H1 (cell line): ENCODE results near the gene GAB2. TPM values are rescaled to one million over a fixed set of nuclear protein-coding genes. Genes with fewer than 3 reads are reported as not detected.

Experiments
- CTCF ChIA-PET: fragments of 300-600 bp; sonication (Branson Sonifier 250); formaldehyde crosslinking; loops from one replicate; lab custom pipeline; 2021; ENCODE audit not compliant: partially characterized antibody; lab: Charles Lee
- POLR2A ChIA-PET: fragments of 300-600 bp; sonication (Branson Sonifier 250); formaldehyde crosslinking; loops from one replicate; lab custom pipeline; 2021; ENCODE audit warnings: inconsistent platforms; ENCODE audit not compliant: partially characterized antibody; lab: Charles Lee
- DNase-seq, 2 experiments: peaks; one replicate each; pipeline versions ENCODE4 v3.0.0 to v3.0.0-alpha.2; 2010 to 2022; ENCODE audit warnings: low spot score in 2 of 2, low read depth in 1 of 2, mixed read lengths in 1 of 2
- FAIRE-seq: peaks from 2 replicates; lab custom pipeline; 2011; peaks lifted over from hg19 to GRCh38; lab: Jason Lieb, UNC
- H2AFZ ChIP-seq: 2 replicates; pipeline ENCODE4 v1.8.1; 2012; ENCODE audit warnings: low read length, inconsistent platforms
- H2AK5ac ChIP-seq: 2 replicates; pipeline ENCODE4 v1.6.1; 2013; ENCODE audit warnings: low read depth, low read length
- H2BK120ac ChIP-seq: replicated peaks from 2 replicates; pipeline ENCODE3; 2013; ENCODE audit warnings: low read depth, low read length, inconsistent platforms
- H2BK12ac ChIP-seq: 2 replicates; pipeline ENCODE4 v1.6.1; 2013; ENCODE audit warnings: low read depth, low read length
- H2BK15ac ChIP-seq: 2 replicates; pipeline ENCODE4 v1.6.1; 2013; ENCODE audit warnings: low read length
- H2BK20ac ChIP-seq: 2 replicates; pipeline ENCODE4 v1.6.1; 2013; ENCODE audit warnings: low read length
- H2BK5ac ChIP-seq: 2 replicates; pipeline ENCODE4 v1.6.1; 2013; ENCODE audit warnings: low read depth, low read length
- H3K14ac ChIP-seq: 2 replicates; pipeline ENCODE4 v1.6.1; 2013; ENCODE audit warnings: inconsistent platforms; ENCODE audit not compliant: insufficient read length
- H3K18ac ChIP-seq: 2 replicates; pipeline ENCODE4 v1.6.1; 2013; ENCODE audit warnings: low read length; ENCODE audit errors: extremely low read depth
- H3K23ac ChIP-seq: 2 replicates; pipeline ENCODE4 v1.6.1; 2013; ENCODE audit warnings: inconsistent platforms; ENCODE audit not compliant: insufficient read length
- H3K23me2 ChIP-seq: 2 replicates; pipeline ENCODE4 v1.6.1; 2013; ENCODE audit warnings: low read depth, low read length
- H3K27ac ChIP-seq: 2 replicates; pipeline ENCODE4 v1.6.1; 2011; ENCODE audit warnings: low read depth, low read length, inconsistent platforms
- H3K27me3 ChIP-seq, 4 experiments: replicated peaks in 1 of 4; 1 replicate in 1 of 4; 2 replicates in 3 of 4; pipeline versions ENCODE4 v1.6.1 to v1.8.1; 2011 to 2013; ENCODE audit warnings: low read length in 3 of 4, mild to moderate bottlenecking in 3 of 4, inconsistent platforms in 2 of 4, mixed read lengths in 2 of 4, moderate library complexity in 1 of 4; ENCODE audit not compliant: control insufficient read depth in 3 of 4, insufficient read depth in 3 of 4; ENCODE audit errors: extremely low read depth in 1 of 4
- H3K36me3 ChIP-seq, 4 experiments: 2 replicates each; pipeline versions ENCODE4 v1.6.1 to v1.8.1; 2011 to 2013; ENCODE audit warnings: mild to moderate bottlenecking in 4 of 4, low read length in 3 of 4, moderate library complexity in 2 of 4, control low read depth in 1 of 4, inconsistent platforms in 1 of 4; ENCODE audit not compliant: insufficient read depth in 4 of 4, control insufficient read depth in 2 of 4
- H3K4ac ChIP-seq: replicated peaks from 2 replicates; pipeline ENCODE3; 2013; ENCODE audit warnings: low read length, low read depth, mixed read lengths, inconsistent platforms; ENCODE audit not compliant: insufficient read length
- H3K4me1 ChIP-seq, 4 experiments: replicated peaks in 1 of 4; 1 replicate in 1 of 4; 2 replicates in 3 of 4; pipeline versions ENCODE4 v1.6.1 to v1.8.1; 2011 to 2013; ENCODE audit warnings: low read length in 3 of 4, inconsistent platforms in 2 of 4, mixed read lengths in 1 of 4; ENCODE audit not compliant: insufficient read depth in 4 of 4, control insufficient read depth in 3 of 4
- H3K4me2 ChIP-seq, 2 experiments: 2 replicates each; pipeline versions ENCODE4 v1.6.1 to v1.8.1; 2011 to 2013; ENCODE audit warnings: low read depth in 2 of 2, low read length in 2 of 2, control low read depth in 1 of 2, inconsistent platforms in 1 of 2, mild to moderate bottlenecking in 1 of 2; ENCODE audit not compliant: insufficient read depth in 1 of 2
- H3K4me3 ChIP-seq, 4 experiments: fragments of 200-600, 300-600 bp in 1 of 4; sonication (generic), shearing (Covaris generic), sonication (Bioruptor Twin) in 1 of 4; 2 replicates each; pipeline versions ENCODE4 v1.5.1 to v1.8.1; 2011 to 2016; ENCODE audit warnings: low read length in 4 of 4, low read depth in 3 of 4, control low read depth in 2 of 4, inconsistent platforms in 2 of 4, mild to moderate bottlenecking in 2 of 4, mixed read lengths in 1 of 4, moderate library complexity in 1 of 4; ENCODE audit not compliant: insufficient read depth in 2 of 4; ENCODE audit errors: extremely low read depth in 1 of 4
- H3K56ac ChIP-seq: replicated peaks from 2 replicates; pipeline ENCODE3; 2013; ENCODE audit warnings: low read depth, mild to moderate bottlenecking, mixed read lengths, low read length, inconsistent platforms; ENCODE audit not compliant: insufficient read length
- H3K79me1 ChIP-seq: 2 replicates; pipeline ENCODE4 v1.6.1; 2013; ENCODE audit warnings: low read depth, low read length, control low read depth
- H3K79me2 ChIP-seq, 2 experiments: 2 replicates each; pipeline versions ENCODE4 v1.6.1 to v1.8.1; 2012 to 2013; ENCODE audit warnings: low read length in 2 of 2, mild to moderate bottlenecking in 2 of 2, inconsistent platforms in 1 of 2; ENCODE audit not compliant: insufficient read depth in 2 of 2, control insufficient read depth in 1 of 2
- H3K9ac ChIP-seq, 4 experiments: replicated peaks in 1 of 4; 1 replicate in 1 of 4; 2 replicates in 3 of 4; pipeline versions ENCODE4 v1.6.1 to v1.8.1; 2011 to 2013; ENCODE audit warnings: low read depth in 3 of 4, low read length in 3 of 4, control low read depth in 2 of 4, mild to moderate bottlenecking in 2 of 4, moderate library complexity in 2 of 4, inconsistent platforms in 1 of 4; ENCODE audit errors: extremely low read depth in 1 of 4
- H3K9me3 ChIP-seq, 2 experiments: 2 replicates each; pipeline versions ENCODE4 v1.6.1 to v1.8.1; 2012 to 2013; ENCODE audit warnings: mild to moderate bottlenecking in 2 of 2, moderate library complexity in 2 of 2, control low read depth in 1 of 2, inconsistent platforms in 1 of 2, low read depth in 1 of 2, low read length in 1 of 2, mixed read lengths in 1 of 2; ENCODE audit not compliant: insufficient read depth in 2 of 2
- H4K20me1 ChIP-seq, 2 experiments: replicated peaks in 1 of 2; 2 replicates each; pipeline versions ENCODE3 to v1.8.1; 2011 to 2013; ENCODE audit warnings: inconsistent platforms in 2 of 2, low read length in 2 of 2, mild to moderate bottlenecking in 1 of 2; ENCODE audit not compliant: insufficient read depth in 2 of 2, control insufficient read depth in 1 of 2
- H4K5ac ChIP-seq: 2 replicates; pipeline ENCODE4 v1.6.1; 2013; ENCODE audit warnings: low read length, low read depth, mixed read lengths, inconsistent platforms; ENCODE audit not compliant: insufficient read length
- H4K8ac ChIP-seq: 2 replicates; pipeline ENCODE4 v1.8.0; 2013; ENCODE audit warnings: mild to moderate bottlenecking, moderate library complexity, low read length, inconsistent platforms; ENCODE audit not compliant: insufficient read depth; ENCODE audit errors: extremely low read depth
- H4K91ac ChIP-seq: replicated peaks from 2 replicates; pipeline ENCODE3; 2013; ENCODE audit warnings: low read length, mixed read lengths, inconsistent platforms; ENCODE audit not compliant: insufficient read length
- KDM1A ChIP-seq: fragments of 200-600, 300-600 bp; sonication (generic); IDR thresholded peaks from 2 replicates; pipeline ENCODE4 v1.7.1; 2016; ENCODE audit warnings: mild to moderate bottlenecking, low read length, borderline replicate concordance
- KDM5A ChIP-seq: fragments of 200-600 bp; IDR thresholded peaks from 2 replicates; pipeline ENCODE4 v1.7.1; 2012; ENCODE audit warnings: mild to moderate bottlenecking, low read length, inconsistent platforms, mixed read lengths
- WGBS, 2 experiments: shearing (Covaris generic) in 1 of 2; methylation state at CpG; one replicate each; pipeline versions ENCODE4 v1.1.6 to v1.1.7; 2013 to 2015; ENCODE audit warnings: low lambda C conversion rate in 2 of 2, mixed read lengths in 2 of 2, inconsistent platforms in 1 of 2, low coverage in 1 of 2, missing lambda C conversion rate in 1 of 2; ENCODE audit not compliant: insufficient replicate concordance in 2 of 2, insufficient coverage in 1 of 2, insufficient read length in 1 of 2; ENCODE audit errors: extremely low coverage in 1 of 2, missing lambda C conversion rate in 1 of 2; 5-methylcytosine and 5-hydroxymethylcytosine counted together
- polyA plus RNA-seq, 7 experiments: library from polyadenylated mRNA; depleted of rRNA in 3 of 7; stranded (reverse) in 5 of 7; unstranded in 2 of 7; fragments of >200 nt in 5 of 7; fragments of 200-250 nt in 2 of 7; gene quantifications; 1 replicate in 5 of 7; 2 replicates in 1 of 7; 4 replicates in 1 of 7; pipeline versions ENCODE4 v1.2.1 to v1.2.3, GENCODE V29; 2011 to 2013; ENCODE audit warnings: missing spikeins in 2 of 7, mixed read lengths in 2 of 7
- total RNA-seq: library from RNA; stranded (reverse); fragmentation: NEBNext Ultra II Directional; extraction: Animal tissue kit (Norgen Biotek cat#: 25700); gene quantifications from 2 replicates; pipeline ENCODE4 v1.2.1, GENCODE V29; 2021

Gene GAB2
- total and polyA plus RNA-seq, 2 of the 8 experiments (the other 6 are each of a cell fraction or from before 2014, with no cell fraction given) = 6.3 to 14.0 TPM

- H2BK120ac ChIP-seq = no peak overlapping the region
- H2BK15ac ChIP-seq = no peak overlapping the region
- peak; percentile 54; the same call in 1 of the 2 replicates for TF ChIP-seq KDM1A
- no peak for TF ChIP-seq KDM5A
- H2AK5ac ChIP-seq = no peak overlapping the region
- H3K14ac ChIP-seq = no peak overlapping the region
- H3K18ac ChIP-seq = no peak overlapping the region
- FAIRE-seq = no peak
- peak overlapping the region; percentile 42 for H4K8ac ChIP-seq
- ChIA-PET CTCF (interaction anchor here (0.6 to 1.1 kb wide), 2 partner anchors 140 to 256 kb away, joined by 3 read pairs; no protein-coding TSS in a partner anchor), POLR2A (interaction anchor here (1.5 kb wide), 1 partner anchor 26 kb away, joined by 3 read pairs; no protein-coding TSS in a partner anchor)
- H3K4me2 ChIP-seq = no peak overlapping the region
- H3K4ac ChIP-seq = no peak overlapping the region
- H4K5ac ChIP-seq = no peak overlapping the region
- H3K27ac ChIP-seq = no peak overlapping the region
- no peaks in the 10 kb centered on the region for H3K4me1 ChIP-seq
- no peak overlapping the region for H3K4me3 ChIP-seq
- 96% methylated on average over 39 of the region's 60 CpGs; no CpG with 5 or more reads in 1 of the 2 experiments for WGBS, 2 experiments
- H3K27me3 ChIP-seq = no peaks in the 10 kb centered on the region
- no peaks in the 10 kb centered on the region for H3K23me2 ChIP-seq
- H2BK5ac ChIP-seq = no peak overlapping the region
- no peaks in the 10 kb centered on the region for H3K36me3 ChIP-seq
- H4K91ac ChIP-seq = no peak overlapping the region
- H3K23ac ChIP-seq = no peak overlapping the region
- no peaks in the 10 kb centered on the region for H3K79me1 ChIP-seq
- no peak overlapping the region for H2AFZ ChIP-seq
- no peak overlapping the region for H3K9ac ChIP-seq
- no peak for DNase-seq
- H2BK20ac ChIP-seq = no peak overlapping the region
- no peaks in the 10 kb centered on the region for H3K79me2 ChIP-seq
- H3K56ac ChIP-seq = no peak overlapping the region
- no peaks in the 10 kb centered on the region for H3K9me3 ChIP-seq
- no peak overlapping the region for H2BK12ac ChIP-seq
- peaks cover 2 to 3% of the 10 kb centered on the region in 2 experiments for H4K20me1 ChIP-seq
These were observed 221.6 kb downstream of the GAB2 start for GRCh38 chr11:78195917-78196560.
